DOHH2 (cell line): ENCODE measurements around the gene RAB33A.

ENCODE experiments used
- H3F3A ChIP-seq: fragments of 200-600 bp; sonication (generic), shearing (Covaris generic); 2 replicates; pipeline ENCODE4 v1.6.0; 2016; ENCODE audit warnings: antibody characterized with exemption, mild to moderate bottlenecking; ENCODE audit not compliant: control insufficient read depth, insufficient read depth
- H3K27ac ChIP-seq: fragments of 200-600 bp; sonication (generic); 2 replicates; pipeline ENCODE4 v1.5.1; 2014; ENCODE audit warnings: low read depth, mild to moderate bottlenecking, low read length, moderate library complexity
- H3K27me3 ChIP-seq: fragments of 200-600 bp; sonication (generic); 2 replicates; pipeline ENCODE4 v1.6.1; 2014; ENCODE audit warnings: mild to moderate bottlenecking, low read length, mixed read lengths; ENCODE audit not compliant: control insufficient read depth
- H3K36me3 ChIP-seq: fragments of 200-600 bp; sonication (generic); 2 replicates; pipeline ENCODE4 v1.6.1; 2014; ENCODE audit warnings: mild to moderate bottlenecking, low read length, moderate library complexity, mixed read lengths; ENCODE audit not compliant: control insufficient read depth
- H3K4me1 ChIP-seq: fragments of 200-600 bp; sonication (generic); 2 replicates; pipeline ENCODE4 v1.6.1; 2014; ENCODE audit warnings: mild to moderate bottlenecking, low read length, mixed read lengths; ENCODE audit not compliant: control insufficient read depth
- H3K4me2 ChIP-seq: fragments of 200-600 bp; sonication (generic); 2 replicates; pipeline ENCODE4 v1.6.0; 2014; ENCODE audit warnings: mild to moderate bottlenecking, low read length, moderate library complexity
- H3K4me3 ChIP-seq: fragments of 200-600 bp; sonication (generic); 2 replicates; pipeline ENCODE4 v1.5.1; 2014; ENCODE audit warnings: mild to moderate bottlenecking, low read length, mixed read lengths
- H3K79me2 ChIP-seq: fragments of 200-600 bp; sonication (generic); 2 replicates; pipeline ENCODE4 v1.6.1; 2014; ENCODE audit warnings: mild to moderate bottlenecking, low read length, mixed read lengths; ENCODE audit not compliant: control insufficient read depth
- H3K9me2 ChIP-seq: fragments of 200-600 bp; sonication (generic); replicated peaks from 2 replicates; pipeline ENCODE4 v1.6.1; 2014; ENCODE audit warnings: mild to moderate bottlenecking, low read length, mixed read lengths; ENCODE audit not compliant: control insufficient read depth
- H3K9me3 ChIP-seq: fragments of 200-600 bp; sonication (generic); 2 replicates; pipeline ENCODE4 v1.6.1; 2014; ENCODE audit warnings: antibody characterized with exemption, low read length, mixed read lengths; ENCODE audit not compliant: control insufficient read depth, insufficient read depth
- H4K20me1 ChIP-seq: fragments of 200-600 bp; sonication (generic); 2 replicates; pipeline ENCODE4 v1.6.0; 2014; ENCODE audit warnings: low read depth, mild to moderate bottlenecking, antibody characterized with exemption, low read length, moderate library complexity; ENCODE audit not compliant: control insufficient read depth, insufficient read depth
- CTCF ChIP-seq: fragments of 200-600 bp; sonication (generic); IDR thresholded peaks from one replicate; pipeline ENCODE4 v1.5.1; 2014; ENCODE audit warnings: antibody characterized with exemption, mild to moderate bottlenecking, low read depth, low read length; ENCODE audit not compliant: poor library complexity, severe bottlenecking
- EZH2phosphoT487 ChIP-seq: fragments of 200-600 bp; sonication (generic); IDR thresholded peaks from 2 replicates; pipeline ENCODE4 v1.6.1; 2017; ENCODE audit warnings: borderline replicate concordance, mild to moderate bottlenecking, antibody characterized with exemption, low read length, moderate library complexity, mixed read lengths

Gene RAB33A

DNA sequence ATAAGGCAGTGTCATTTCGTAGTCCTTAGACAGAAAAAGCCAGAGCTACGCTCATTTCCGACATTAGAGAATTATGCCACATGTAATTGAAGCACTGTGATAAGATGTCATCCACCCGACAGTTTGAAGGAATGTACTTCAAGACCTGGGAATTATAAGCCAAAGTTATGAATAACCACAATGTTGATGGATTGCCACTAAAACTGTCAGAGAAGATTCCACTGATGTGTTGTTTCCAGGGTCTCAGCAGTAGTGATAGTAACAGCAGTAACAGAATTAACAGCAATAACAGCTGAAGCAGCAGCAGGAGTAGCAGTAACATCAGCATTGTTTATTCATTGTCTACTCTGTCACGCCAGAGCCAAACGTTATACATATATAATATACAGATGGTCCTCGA lies 24.7 kb downstream of the RAB33A start:
- H3K27me3 ChIP-seq: no peaks in the 10 kb centered on the region
- no peaks in the 10 kb centered on the region for H3K9me2 ChIP-seq
- no peaks in the 10 kb centered on the region for H3K36me3 ChIP-seq
- no peak for TF ChIP-seq CTCF
- no peak for TF ChIP-seq EZH2phosphoT487
- no peaks in the 10 kb centered on the region for H3K9me3 ChIP-seq
- H3K4me1 ChIP-seq: peaks cover 26% of the 10 kb centered on the region
- H4K20me1 ChIP-seq: no peaks in the 10 kb centered on the region
- H3K79me2 ChIP-seq: no peaks in the 10 kb centered on the region
- no peak overlapping the region for H3K4me2 ChIP-seq
- no peak overlapping the region for H3K4me3 ChIP-seq
- no peaks in the 10 kb centered on the region for H3F3A ChIP-seq
- no peak overlapping the region for H3K27ac ChIP-seq

DNA sequence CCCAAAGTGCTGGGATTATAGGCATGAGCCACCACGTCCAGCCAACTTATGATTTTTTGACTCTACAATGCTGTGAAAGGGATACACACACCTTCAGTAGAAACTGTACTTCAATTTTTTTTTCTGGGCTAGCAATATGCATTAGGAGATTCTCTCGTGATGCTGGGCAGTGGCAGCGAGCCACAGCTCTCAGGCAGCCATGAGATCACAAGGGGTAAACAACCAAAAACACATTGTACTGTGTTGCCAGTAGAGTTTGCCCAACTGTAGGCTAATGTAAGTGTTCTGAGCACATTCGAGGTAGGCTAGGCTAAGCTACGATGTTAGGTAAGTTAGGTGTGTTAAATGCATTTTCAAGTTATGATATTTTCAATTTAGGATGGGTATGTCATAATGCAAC lies 25.7 kb downstream of the RAB33A start:
- no peaks in the 10 kb centered on the region for H3K9me2 ChIP-seq
- H3K4me1 ChIP-seq: peaks cover 20% of the 10 kb centered on the region
- H3K9me3 ChIP-seq: no peaks in the 10 kb centered on the region
- H3K4me3 ChIP-seq: no peak overlapping the region
- H3K79me2 ChIP-seq: no peaks in the 10 kb centered on the region
- H3K27ac ChIP-seq: no peak overlapping the region
- H3F3A ChIP-seq: no peaks in the 10 kb centered on the region
- no peak overlapping the region for H3K4me2 ChIP-seq
- no peaks in the 10 kb centered on the region for H3K27me3 ChIP-seq
- no peak for TF ChIP-seq CTCF
- no peak for TF ChIP-seq EZH2phosphoT487
- no peaks in the 10 kb centered on the region for H3K36me3 ChIP-seq
- no peaks in the 10 kb centered on the region for H4K20me1 ChIP-seq

- H3K27me3 ChIP-seq: no peaks in the 10 kb centered on the region
- no peaks in the 10 kb centered on the region for H3F3A ChIP-seq
- H3K9me2 ChIP-seq: no peaks in the 10 kb centered on the region
- H3K79me2 ChIP-seq: no peaks in the 10 kb centered on the region
- H3K4me2 ChIP-seq: no peak overlapping the region
- H3K4me1 ChIP-seq: peaks cover 7% of the 10 kb centered on the region
- H3K9me3 ChIP-seq: no peaks in the 10 kb centered on the region
- no peak overlapping the region for H3K4me3 ChIP-seq
- no peak for TF ChIP-seq EZH2phosphoT487
- no peak for TF ChIP-seq CTCF
- H4K20me1 ChIP-seq: no peaks in the 10 kb centered on the region
- peaks cover 8% of the 10 kb centered on the region for H3K36me3 ChIP-seq
- no peak overlapping the region for H3K27ac ChIP-seq
Observed at GRCh38 chrX:130204647-130205046, 32.9 kb downstream of the RAB33A start.
